ENCODE data around the gene CDX4. TPM values are rescaled to one million over a fixed set of nuclear protein-coding genes. Genes with fewer than 3 reads are reported as not detected.

The CDX4 gene
- total RNA-seq, 2 experiments from 2014 or later, result not detected

- H3K36me3 Mint-ChIP-seq (ENCODE audit: low read depth), result no peaks in the 10 kb centered on the region
- no peak overlapping the region for H3K4me3 Mint-ChIP-seq
- ChIA-PET CTCF (no interaction called here), POLR2A (no interaction called here)
- no peak for DNase-seq
- no peaks in the 10 kb centered on the region for H3K4me1 Mint-ChIP-seq (ENCODE audit: low read depth)
- no peaks in the 10 kb centered on the region for H3K27me3 Mint-ChIP-seq
- no peak overlapping the region for H3K27ac Mint-ChIP-seq
- TF ChIP-seq CTCF (IDR thresholded peaks at IDR 0.05), result no peak
- no peak for ATAC-seq
- H3K9me3 Mint-ChIP-seq, result peaks cover 7% of the 10 kb centered on the region
- intact Hi-C loops (cut with micrococcal nuclease), result no loop called here
These were observed 33.9 kb upstream of the CDX4 start for GRCh38 chrX:73412930-73413329.

GRCh38 chrX:73447311-73447794, 500 bp downstream of the CDX4 start:
- intact Hi-C loops (cut with micrococcal nuclease), result no loop called here
- Mint-ChIP-seq H3K9me3 (no peaks in the 10 kb centered on the region), H3K4me3 (no peak overlapping the region), H3K36me3 (ENCODE audit: low read depth) (no peaks in the 10 kb centered on the region), H3K27ac (no peak overlapping the region), H3K4me1 (ENCODE audit: low read depth) (peaks cover 2% of the 10 kb centered on the region), H3K27me3 (peaks cover 43% of the 10 kb centered on the region)
- no peak for TF ChIP-seq CTCF (IDR thresholded peaks at IDR 0.05)
- DNase-seq, result peak; percentile 3
- ATAC-seq, result no peak
- POLR2A ChIA-PET, result no interaction called here
- CTCF ChIA-PET, result no interaction called here

- Mint-ChIP-seq H3K27me3 (peaks cover 40% of the 10 kb centered on the region), H3K4me1 (ENCODE audit: low read depth) (peaks cover 2% of the 10 kb centered on the region), H3K27ac (no peak overlapping the region), H3K9me3 (no peaks in the 10 kb centered on the region), H3K4me3 (no peak overlapping the region), H3K36me3 (ENCODE audit: low read depth) (no peaks in the 10 kb centered on the region)
- CTCF ChIA-PET, result no interaction called here
- ATAC-seq, result no peak
- POLR2A ChIA-PET, result no interaction called here
- intact Hi-C loops (cut with micrococcal nuclease), result no loop called here
- DNase-seq, result no peak
- no peak for TF ChIP-seq CTCF (IDR thresholded peaks at IDR 0.05)
These were observed 1.5 kb downstream of the CDX4 start for GRCh38 chrX:73448379-73448778.

- intact Hi-C loops (cut with micrococcal nuclease), result no loop called here
- no peak for DNase-seq
- H3K4me1 Mint-ChIP-seq (ENCODE audit: low read depth), result no peaks in the 10 kb centered on the region
These were observed 8.3 kb downstream of the CDX4 start for GRCh38 chrX:73455171-73455570.

GRCh38 chrX:73457306-73457705, 10.5 kb downstream of the CDX4 start:
- intact Hi-C loops (cut with micrococcal nuclease), result no loop called here
- no peak for DNase-seq
- ATAC-seq, result no peak
- Mint-ChIP-seq H3K27me3 (peaks cover 2% of the 10 kb centered on the region), H3K4me1 (ENCODE audit: low read depth) (no peaks in the 10 kb centered on the region), H3K27ac (no peak overlapping the region), H3K36me3 (ENCODE audit: low read depth) (no peaks in the 10 kb centered on the region), H3K9me3 (no peaks in the 10 kb centered on the region), H3K4me3 (no peak overlapping the region)
- POLR2A ChIA-PET, result no interaction called here
- CTCF ChIA-PET, result no interaction called here
- no peak for TF ChIP-seq CTCF (IDR thresholded peaks at IDR 0.05)

More at GRCh38 chrX:73455171-73455570, 8.3 kb downstream of the CDX4 start:
- CTCF ChIA-PET, result no interaction called here
- Mint-ChIP-seq H3K27me3 (peaks cover 9% of the 10 kb centered on the region), H3K27ac (no peak overlapping the region), H3K36me3 (ENCODE audit: low read depth) (no peaks in the 10 kb centered on the region), H3K9me3 (no peaks in the 10 kb centered on the region), H3K4me3 (no peak overlapping the region)
- TF ChIP-seq CTCF (IDR thresholded peaks at IDR 0.05), result no peak
- ATAC-seq, result no peak
- POLR2A ChIA-PET, result no interaction called here

Measured in activated CD8-positive, alpha-beta T cell treated with anti-CD3 and anti-CD28 coated beads for 36 hours (primary cell).